Fibroblast of skin of right quadriceps (primary cell): ENCODE measurements around the gene PLD4.
"Not testable (repeated sequence)": the region's sequence is repeated elsewhere in the genome, so short reads cannot be mapped to it uniquely, and the experiment has no call there.

Experiments used
- DNase-seq: peaks from one replicate; pipeline ENCODE4 v3.0.0-alpha.2; 2013

PLD4 gene, protein sequence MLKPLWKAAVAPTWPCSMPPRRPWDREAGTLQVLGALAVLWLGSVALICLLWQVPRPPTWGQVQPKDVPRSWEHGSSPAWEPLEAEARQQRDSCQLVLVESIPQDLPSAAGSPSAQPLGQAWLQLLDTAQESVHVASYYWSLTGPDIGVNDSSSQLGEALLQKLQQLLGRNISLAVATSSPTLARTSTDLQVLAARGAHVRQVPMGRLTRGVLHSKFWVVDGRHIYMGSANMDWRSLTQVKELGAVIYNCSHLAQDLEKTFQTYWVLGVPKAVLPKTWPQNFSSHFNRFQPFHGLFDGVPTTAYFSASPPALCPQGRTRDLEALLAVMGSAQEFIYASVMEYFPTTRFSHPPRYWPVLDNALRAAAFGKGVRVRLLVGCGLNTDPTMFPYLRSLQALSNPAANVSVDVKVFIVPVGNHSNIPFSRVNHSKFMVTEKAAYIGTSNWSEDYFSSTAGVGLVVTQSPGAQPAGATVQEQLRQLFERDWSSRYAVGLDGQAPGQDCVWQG

DNA sequence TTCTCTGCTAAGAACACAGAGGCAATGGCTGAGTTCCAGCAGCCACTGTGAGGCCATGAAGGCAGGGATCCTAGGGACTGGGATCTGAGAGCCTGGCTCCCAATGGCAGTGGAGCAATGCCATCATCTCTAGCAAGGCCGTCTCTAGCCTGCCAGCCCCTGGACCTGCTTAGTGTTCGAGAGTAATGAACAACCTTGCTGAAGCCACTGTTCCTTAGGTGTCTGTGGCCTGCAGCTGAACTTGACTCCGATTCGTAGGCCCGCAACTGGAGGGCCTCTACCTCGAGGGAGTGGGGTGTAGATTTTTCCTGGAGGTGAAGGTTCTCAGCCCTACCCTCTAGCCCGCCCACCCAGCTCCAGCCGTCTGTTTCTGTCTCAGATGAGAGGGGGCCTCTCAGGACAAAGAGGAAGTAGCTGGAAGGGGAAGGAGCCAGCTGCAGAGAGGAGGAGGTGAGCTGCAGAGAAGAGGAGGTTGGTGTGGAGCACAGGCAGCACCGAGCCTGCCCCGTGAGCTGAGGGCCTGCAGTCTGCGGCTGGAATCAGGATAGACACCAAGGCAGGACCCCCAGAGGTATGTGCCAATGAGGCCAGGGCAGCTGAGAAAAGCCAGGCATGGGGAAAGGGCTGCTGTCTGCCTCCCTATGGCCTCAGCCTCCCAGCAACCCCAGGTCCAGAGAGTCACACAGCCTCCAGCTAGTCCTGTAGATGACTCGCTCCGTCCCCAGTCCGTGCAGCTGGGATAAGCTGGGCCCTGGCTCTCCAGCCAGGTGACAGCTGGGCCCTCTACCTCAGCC, at the start of gene PLD4:
Gene PLD4 (plus strand): TSS at position 459 of the 793 bp plus-strand sequence. CDS start 2,262 bp downstream, outside the sequence.
- DNase-seq, result no peak

DNA sequence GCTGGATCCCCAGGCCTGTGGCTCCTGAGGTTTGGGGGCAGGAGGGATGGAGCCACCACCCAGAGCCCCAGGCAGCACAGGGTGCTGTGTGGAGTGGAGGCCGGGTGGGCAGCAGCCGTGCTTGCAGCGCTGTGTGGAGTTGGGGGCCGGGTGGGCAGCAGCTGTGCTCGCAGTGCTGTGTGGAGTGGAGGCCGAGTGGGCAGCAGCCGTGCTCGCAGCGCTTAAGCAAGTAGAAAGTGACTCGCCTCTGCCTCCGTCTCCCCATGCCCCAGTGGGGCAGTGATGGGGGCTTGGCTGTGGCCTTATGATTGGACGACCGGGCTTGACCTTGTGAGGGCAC, 49.3 kb upstream of the PLD4 start:
- no peak for DNase-seq

DNA sequence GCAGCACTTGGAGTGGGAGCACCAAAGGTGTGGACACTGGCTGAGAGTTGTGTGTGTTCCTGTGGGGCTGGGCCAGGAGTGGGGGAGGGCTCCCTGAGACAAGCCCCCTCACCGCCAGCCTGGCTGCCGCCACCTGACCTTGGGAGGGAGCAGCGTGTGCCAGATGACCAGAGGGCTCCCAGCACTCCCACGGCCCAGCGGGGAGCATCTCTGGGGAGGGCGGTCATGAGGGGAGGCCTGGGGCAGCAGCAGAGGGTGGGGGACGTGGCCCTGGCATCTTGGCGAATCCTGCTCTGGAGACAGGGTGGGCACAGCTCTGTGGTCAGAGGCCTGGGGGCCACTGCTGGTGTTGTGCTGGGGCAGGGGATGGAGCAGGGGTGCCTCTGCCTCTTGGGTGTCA, 48.9 kb upstream of the PLD4 start:
- no peak for DNase-seq

DNA sequence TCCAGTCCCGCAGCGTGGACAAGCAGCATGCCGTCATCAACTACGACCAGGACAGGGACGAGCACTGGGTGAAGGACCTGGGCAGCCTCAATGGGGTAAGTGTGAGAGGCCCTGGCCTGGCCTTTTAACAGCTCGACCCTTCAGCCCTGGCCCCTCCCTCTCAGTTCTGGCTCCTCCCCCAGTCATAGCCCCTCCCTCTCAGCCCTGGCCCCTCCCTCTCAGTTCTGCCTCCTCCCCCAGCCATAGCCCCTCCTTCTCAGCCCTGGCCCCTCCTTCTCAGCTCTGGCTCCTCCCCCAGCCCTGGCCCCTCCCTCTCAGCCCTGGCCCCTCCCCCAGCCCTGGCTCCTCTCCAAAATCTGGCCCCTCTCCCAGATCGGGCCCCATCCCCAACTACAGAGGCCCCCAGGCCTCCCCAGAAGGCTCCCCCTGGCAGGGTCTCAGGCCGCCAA, 48.4 kb upstream of the PLD4 start:
- peak; percentile 33 for DNase-seq

DNA sequence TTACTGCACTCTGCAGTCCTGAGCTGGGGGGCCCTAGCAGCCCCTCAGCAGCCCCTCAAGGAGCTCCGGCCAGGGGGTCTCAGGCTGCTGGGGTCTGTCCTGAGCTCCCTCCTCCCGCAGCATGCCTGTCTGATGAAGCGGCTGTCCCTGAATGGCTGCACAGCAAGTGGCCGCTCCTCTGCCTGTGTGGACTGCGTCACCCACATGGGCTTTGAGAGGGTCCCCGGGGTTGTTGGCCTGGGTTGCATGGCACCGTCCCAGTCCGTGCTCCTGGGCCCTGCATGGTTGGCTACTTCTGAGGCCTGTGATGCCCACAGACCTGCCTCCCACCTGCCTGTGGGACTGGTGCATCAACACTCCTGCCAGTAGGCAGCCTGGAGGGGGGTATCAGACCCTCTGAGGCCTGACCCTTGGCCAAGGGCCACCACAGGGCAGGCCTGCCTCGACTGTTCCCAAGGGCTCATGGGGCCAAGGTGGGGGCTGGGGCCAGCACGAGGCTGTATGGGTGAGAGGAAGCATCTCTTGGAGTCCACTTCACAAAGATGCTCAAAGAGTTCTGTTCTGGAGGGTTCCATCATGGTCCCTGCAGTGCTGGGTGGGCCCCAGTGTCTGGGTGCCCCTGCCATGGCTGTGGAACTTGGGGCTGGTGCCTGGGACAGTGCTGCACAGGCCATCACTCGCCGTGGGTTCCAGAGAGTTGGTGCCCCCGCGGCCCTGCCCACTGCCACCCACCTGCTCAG, 47.4 kb upstream of the PLD4 start:
- no peak for DNase-seq

DNA sequence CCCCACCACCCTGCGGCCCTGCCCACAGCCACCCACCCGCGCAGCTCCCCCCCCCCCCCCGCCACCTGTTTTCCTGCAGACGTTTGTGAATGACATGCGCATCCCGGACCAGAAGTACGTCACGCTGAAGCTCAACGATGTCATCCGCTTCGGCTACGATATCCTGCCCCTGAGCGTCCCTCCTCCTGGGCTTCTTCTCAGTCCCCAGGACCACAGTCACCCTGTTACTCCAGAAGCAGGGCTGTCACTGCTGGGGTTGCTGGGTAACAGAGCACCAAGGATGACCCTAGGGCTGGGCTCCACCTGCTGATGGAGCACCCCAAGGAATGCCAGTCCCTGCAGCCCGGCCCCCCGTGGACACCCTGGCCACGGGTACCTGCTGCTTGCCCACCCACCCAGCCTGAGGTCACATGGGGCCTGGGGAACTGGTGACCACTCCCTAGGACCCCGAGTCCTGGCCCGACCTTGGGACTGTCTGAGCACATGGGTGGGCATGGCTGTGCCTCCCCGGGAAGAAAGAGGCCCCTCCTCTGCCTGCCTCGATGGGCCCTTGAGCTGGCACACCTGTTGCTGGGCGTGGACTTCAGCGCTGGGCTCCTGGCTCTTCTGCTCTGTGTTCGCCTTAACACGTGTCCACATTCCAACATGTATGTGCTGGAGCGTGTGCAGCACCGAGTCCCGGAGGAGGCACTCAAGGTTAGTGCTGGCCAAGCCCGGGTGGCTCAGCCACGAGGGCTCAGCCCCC, 46.7 kb upstream of the PLD4 start:
- no peak for DNase-seq

DNA sequence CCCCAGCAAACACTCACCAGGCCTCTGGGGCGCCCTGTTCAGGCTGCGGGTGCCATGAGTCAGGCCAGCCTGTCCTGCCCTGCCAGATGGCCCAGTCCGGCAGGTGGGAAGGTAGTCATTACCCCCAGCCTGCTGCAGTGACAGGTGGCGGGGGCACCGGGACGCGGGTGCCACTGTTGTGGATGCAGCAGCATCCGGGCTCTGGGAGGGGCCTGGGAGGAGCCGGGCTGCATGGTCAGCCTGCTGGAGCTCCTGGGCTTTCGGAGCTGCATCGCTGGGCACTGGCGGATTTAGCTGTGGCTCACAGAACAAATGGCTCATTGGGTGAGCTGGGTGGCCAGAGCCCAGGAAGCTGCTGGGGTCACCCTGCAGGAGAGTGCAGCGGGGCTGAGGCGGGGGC, 46.1 kb upstream of the PLD4 start:
- no peak for DNase-seq

DNA sequence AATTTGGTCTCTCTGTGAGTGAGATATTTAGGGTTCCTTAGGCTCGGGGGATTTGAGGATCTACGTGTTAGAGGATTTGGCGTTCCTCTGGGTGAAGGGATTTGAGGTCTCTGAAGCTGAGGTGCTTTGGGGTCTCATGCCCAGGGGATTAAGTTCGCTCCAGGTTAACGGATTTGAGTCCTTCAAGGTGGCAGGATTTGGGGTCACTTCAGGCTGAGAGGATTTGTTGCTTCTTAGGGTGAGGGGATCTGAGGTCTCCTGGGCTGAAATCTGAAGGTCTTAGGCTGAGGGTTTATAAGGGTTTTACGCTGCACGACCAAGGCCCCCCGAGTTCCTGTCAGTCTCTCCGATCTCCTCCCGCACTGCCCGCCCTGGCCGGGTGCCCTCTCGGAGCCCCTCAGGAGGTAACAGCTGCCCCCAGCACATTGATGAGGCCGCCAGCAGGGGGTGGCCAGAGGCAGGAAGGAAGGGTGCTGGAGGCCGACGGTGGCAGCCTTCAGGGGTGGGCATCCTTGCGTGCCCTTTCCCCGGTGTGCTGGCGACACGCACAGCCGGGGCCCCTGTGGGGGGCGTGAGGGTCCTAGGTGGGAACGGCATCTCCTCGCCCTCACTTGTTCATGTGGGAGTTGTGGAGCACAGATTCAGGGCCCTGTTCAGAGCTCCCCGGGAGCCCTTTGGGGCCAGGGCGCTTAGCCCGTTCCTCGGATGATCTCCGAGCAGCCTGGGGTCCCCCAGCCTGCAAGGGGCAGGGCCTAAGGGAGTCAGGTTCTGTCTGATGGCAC, 45.3 kb upstream of the PLD4 start:
- no peak for DNase-seq

DNA sequence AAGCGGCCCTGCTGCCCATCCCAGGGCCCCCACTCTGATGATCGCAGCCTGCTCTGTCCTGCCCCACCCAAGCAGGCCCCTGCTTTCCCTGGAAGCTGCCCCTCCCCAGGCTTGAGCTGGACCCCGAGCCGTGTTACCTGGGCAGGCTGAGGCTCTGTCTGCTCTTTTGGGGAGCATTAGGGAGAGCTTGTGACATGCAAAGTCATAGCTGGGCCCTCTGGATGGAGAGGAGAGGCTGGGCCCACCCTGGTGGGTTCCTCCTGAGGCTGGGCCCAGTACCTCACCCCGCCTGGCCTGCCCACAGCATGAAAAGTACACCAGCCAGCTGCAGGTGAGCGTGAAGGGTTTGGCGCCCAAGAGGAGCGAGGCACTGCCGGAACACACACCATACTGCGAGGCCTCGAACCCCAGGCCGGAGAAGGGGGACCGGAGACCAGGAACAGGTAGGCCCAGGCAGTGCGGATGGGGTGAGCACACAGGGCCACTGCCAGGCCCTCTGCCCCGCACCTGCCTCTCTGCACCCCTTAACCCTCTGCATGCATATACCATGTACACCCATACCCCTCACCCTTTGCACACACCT, 44.6 kb upstream of the PLD4 start:
- DNase-seq, result no peak

DNA sequence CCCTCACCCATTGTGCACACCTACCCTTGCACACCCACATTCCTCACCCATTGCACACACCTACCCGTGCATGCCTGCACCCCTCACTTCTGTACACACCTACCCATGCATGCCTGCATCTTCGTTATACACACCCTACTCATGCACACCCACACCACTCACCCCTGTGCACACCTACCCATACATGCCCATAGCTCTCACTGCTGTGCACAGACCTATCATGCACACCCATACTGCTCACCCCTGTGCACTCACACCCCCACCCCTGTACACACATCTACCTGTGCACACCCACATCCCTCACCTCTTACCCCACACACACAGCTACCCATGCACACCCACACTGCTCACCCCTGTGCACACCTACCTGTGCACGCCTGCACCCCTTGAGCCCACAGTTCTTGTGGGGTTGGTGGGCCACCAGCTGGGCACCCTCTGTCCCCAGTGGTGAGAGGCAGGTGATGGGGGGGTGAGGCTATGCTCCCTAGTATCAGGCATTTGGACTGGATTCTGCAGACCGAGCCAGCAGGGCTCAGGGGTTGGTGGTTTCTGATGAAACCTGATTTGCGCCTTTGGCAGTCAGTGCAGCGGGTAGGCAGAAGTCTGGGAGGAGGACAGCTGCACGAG, 44.0 kb upstream of the PLD4 start:
- no peak for DNase-seq

DNA sequence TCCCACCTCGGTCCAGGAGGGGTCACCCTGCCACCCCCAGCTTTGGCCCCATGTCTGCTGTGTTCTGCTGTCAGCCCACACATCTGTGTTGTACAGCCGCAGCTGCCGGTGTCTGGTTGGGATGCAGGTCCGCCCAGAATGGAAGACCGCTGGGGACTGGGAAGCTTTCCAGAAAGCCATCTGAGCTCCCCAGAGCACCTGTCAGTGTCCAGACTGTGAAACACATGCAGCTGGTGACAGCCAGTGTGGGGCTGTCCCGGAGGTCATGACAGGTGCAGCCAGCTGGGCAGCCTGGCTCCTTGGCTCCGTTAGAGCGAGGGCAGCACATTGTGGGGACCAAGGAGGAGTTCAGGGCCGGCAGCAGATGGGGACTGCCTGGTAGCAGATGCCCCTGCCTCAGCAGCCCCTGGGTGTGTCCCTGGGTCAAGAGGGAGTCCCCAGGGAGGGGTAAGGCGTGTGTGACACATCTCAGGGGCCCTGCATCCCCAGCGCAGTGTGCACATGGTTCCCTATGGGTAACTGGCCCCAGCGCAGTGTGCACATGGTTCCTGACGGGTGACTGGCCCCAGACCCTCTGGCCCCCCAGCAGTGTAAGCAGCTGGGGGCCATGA, 43.2 kb upstream of the PLD4 start:
- no peak for DNase-seq

DNA sequence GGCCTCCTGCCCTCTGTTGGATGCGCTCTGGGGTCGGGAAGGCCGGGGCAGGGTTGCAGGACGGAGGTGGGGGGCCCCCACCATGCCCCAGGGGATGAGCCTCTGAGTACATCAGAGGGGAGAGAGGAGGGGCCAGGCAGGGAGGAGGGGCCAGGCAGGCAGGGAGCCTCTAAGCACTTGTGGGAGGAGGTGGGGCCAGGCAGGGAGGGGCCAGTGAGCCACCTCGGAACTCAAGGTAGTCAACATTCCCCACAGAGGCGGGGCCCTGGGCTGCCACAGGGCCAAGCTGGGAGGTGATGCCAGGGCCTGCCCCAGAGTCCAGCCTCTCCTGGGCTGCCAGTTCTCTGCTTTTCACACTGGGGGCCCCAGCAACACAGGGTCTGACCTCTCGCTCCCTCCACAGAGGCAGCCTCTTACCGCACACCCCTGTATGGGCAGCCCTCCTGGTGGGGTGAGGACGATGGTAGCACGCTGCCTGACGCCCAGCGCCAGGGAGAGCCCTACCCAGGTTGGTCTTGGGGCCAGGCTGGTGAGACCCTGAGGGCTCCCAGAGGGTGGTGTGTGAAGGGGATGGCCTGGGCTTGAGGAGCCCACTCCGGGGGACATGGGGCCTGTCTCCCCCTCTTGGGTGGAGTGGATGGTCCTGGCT, 42.2 kb upstream of the PLD4 start:
- DNase-seq, result no peak

DNA sequence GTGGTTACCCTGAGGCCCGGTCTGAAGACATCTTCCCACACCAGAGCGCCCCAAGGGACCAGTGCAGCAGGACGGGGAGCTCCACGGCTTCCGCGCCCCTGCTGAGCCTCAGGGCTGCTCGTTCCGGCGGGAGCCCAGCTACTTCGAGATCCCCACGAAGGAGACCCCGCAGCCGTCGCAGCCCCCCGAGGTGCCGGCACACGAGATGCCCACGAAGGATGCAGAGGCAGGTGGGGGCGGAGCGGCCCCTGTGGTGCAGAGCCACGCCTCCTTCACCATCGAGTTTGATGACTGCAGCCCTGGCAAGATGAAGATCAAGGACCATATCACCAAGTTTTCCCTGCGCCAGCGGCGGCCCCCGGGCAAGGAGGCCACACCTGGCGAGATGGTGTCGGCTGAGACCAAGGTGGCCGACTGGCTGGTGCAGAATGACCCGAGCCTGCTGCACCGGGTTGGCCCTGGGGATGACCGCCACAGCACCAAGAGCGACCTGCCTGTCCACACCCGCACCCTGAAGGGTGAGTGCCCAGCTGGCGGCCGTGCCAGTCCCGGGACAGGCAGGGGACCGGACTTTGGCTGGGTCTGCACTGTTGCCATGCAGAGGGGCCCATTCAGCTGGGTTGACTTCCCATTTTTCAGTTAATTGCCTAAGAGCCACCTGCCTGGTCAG, 41.6 kb upstream of the PLD4 start:
- no peak for DNase-seq

DNA sequence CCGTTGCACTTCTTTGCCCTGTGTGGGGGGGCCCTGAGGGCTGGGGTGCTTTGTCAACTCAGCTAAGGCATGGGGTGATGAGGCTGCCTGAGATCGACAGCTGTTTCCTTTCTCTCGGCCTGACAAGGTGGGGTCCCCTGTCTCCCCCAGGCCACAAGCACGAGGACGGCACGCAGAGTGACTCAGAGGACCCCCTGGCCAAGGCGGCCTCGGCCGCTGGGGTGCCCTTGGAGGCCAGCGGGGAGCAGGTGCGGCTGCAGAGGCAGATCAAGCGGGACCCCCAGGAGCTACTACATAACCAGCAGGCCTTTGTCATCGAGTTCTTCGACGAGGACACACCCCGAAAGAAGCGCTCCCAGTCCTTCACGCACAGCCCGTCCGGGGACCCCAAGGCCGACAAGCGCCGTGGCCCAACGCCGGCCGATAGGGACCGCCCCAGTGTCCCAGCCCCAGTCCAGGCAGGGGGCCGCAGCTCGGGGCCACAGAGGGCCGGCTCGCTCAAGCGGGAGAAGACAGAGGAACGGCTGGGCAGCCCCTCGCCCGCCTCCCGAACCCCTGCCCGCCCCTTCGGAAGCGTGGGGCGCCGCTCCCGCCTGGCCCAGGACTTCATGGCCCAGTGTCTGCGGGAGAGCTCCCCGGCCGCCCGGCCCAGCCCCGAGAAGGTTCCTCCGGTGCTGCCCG, 40.9 kb upstream of the PLD4 start:
- DNase-seq, result no peak

DNA sequence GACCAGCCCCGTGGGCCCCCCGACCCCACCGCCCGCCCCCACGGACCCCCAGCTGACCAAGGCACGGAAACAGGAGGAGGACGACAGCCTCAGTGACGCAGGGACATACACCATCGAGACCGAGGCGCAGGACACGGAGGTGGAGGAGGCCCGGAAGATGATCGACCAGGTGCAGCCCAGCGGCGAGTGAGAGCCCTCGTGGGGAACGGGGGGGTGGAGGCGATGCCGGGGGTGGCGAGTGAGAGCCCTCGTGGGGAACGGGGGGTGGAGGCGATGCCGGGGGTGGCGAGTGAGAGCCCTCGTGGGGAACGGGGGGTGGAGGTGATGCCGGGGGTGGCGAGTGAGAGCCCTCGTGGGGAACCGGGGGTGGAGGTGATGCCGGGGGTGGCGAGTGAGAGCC, 40.3 kb upstream of the PLD4 start:
- DNase-seq, result not testable (repeated sequence)

DNA sequence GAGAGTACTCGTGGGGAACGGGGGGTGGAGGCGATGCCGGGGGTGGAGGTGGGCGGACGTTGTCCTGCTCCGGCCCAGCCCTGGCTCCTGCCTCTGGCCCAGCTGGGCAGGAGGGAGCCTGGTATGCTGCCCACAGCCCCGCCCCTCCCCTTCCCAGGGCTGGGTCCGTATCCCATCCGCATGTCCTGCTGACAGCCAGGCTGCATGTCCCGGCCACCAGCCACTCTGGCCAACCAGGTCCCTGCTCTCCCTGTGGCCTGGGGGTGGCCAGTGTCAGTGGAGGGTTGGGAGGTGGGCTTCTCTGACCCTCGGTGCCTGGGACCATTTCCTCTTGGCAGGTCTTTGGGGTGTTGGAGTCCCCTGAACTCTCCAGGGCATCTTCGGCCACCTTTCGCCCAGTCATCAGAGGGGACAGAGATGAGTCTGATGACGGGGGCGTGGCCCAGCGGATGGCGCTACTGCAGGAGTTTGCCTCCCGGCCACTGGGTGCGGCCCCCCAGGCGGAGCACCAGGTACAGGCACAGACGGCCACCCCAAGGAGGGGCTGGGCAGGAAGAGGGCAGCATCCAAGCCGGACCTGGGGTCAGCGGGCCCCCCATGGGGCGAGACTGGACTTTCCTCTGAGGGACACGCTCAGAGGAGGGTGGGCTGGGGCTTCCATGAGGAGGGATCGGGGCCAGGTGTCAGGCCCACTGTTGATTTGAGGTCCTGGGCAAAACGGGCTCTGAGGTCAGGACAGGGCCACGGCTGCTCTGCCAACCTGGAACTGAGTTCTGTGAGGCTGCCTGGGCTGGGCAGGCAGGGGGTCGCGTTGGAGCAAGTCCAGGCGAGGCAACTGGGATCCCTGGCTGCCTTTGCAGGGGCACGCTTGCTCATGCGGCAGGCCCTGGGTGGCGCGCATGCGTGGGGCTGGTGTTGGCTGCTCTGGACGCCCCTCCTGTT, 39.4 kb upstream of the PLD4 start:
- no peak for DNase-seq

DNA sequence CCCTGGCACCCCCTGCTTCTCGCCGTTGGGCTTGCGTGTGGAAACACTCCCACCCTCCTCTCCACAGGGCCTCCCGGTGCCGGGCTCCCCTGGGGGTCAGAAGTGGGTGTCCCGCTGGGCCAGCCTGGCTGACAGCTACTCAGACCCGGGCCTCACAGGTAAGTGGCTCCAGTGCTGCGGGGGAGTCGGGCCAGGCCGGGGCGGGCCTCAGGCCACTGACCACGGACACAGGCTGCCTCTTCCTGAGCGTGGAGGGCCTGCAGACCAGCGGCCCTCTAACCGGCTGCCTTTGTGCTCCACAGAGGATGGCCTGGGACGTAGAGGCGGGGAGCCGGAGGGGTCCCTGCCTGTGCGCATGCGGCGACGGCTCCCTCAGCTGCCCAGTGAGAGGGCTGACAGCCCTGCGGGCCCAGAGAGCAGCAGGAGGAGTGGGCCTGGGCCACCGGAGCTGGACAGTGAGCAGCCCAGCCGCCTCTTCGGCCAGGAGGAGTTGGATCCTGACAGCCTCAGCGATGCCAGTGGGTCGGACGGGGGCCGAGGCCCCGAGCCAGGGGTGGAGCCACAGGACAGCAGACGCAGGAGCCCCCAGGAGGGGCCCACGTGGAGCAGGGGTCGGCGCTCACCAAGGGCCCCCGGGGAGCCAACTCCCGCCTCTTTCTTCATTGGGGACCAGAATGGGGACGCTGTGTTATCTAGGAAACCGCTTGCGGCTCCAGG, 38.5 kb upstream of the PLD4 start:
- DNase-seq, result no peak
